Activated CD4-positive, alpha-beta memory T cell treated with anti-CD3 and anti-CD28 coated beads, Interleukin-2, amount 10 ng/mL, durations not matched to agents 7 days and 5 days (primary cell): ENCODE data around the gene ACTR2. TPM values are rescaled to one million over a fixed set of nuclear protein-coding genes. Genes with fewer than 3 reads are reported as not detected.
"Not testable (repeated sequence)": the region's sequence is repeated elsewhere in the genome, so short reads cannot be mapped to it uniquely, and the experiment has no call there.

Experiments
- CTCF ChIA-PET: fragments of 350-600 bp; sonication (Branson Sonifier 250); formaldehyde crosslinking; loops from one replicate; lab custom pipeline; 2021; ENCODE audit warnings: antibody characterized with exemption, inconsistent platforms; lab: Charles Lee
- POLR2A ChIA-PET: fragments of 350-600 bp; sonication (Branson Sonifier 250); formaldehyde crosslinking; loops from one replicate; lab custom pipeline; 2021; ENCODE audit warnings: antibody characterized with exemption; lab: Charles Lee
- DNase-seq: peaks from one replicate; pipeline ENCODE4 v3.0.0-alpha.2; 2020
- H3K27ac Mint-ChIP-seq: one replicate; pipeline ENCODE4 v1.8.0; 2021; ENCODE audit warnings: mild to moderate bottlenecking, mixed read lengths
- H3K27me3 Mint-ChIP-seq: one replicate; pipeline ENCODE4 v1.8.0; 2021; ENCODE audit warnings: mixed read lengths
- H3K36me3 Mint-ChIP-seq: one replicate; pipeline ENCODE4 v1.8.0; 2021; ENCODE audit warnings: low read depth, mixed read lengths
- H3K4me1 Mint-ChIP-seq: one replicate; pipeline ENCODE4 v1.8.0; 2021; ENCODE audit warnings: mixed read lengths
- H3K4me3 Mint-ChIP-seq: one replicate; pipeline ENCODE4 v1.8.0; 2021; ENCODE audit warnings: mild to moderate bottlenecking, mixed read lengths
- H3K9me3 Mint-ChIP-seq: one replicate; pipeline ENCODE4 v1.8.0; 2021; ENCODE audit warnings: mixed read lengths
- total RNA-seq, 2 experiments: library from RNA; stranded (reverse); gene quantifications; one replicate each; pipeline ENCODE4 v1.2.3, GENCODE V29; 2021

Gene ACTR2
- total RNA-seq, result 100 to 1,000 TPM; 514 to 517 TPM

GRCh38 chr2:65227456-65228262 lies at the start of gene ACTR2:
Gene ACTR2 (plus strand): TSS chr2:65227831. CDS start chr2:65227910, 79 bp downstream.
- Mint-ChIP-seq H3K9me3 (no peaks in the 10 kb centered on the region), H3K27ac (peak within 1 kb of the TSS; percentile 99), H3K4me3 (peak within 1 kb of the TSS; percentile 96), H3K36me3 (peaks cover 32% of the 10 kb centered on the region), H3K27me3 (no peaks in the 10 kb centered on the region), H3K4me1 (peaks cover 46% of the 10 kb centered on the region)
- POLR2A ChIA-PET, result interaction anchor here (0.6 to 3.5 kb wide), 54 partner anchors 9 to 1639 kb away, joined by 3 to 73 read pairs (median 5); partner anchors contain the start of genes AFTPH, CEP68, MDH1 and RAB1A
- DNase-seq, result peak; percentile 96
- CTCF ChIA-PET, result interaction anchor here (0.6 to 3.2 kb wide), 11 partner anchors 10 to 291 kb away, joined by 3 to 17 read pairs (median 3); partner anchors contain the start of genes CEP68 and RAB1A

GRCh38 chr2:65182570-65182969 lies 45.1 kb upstream of the ACTR2 start:
- peaks cover 7% of the 10 kb centered on the region for H3K4me1 Mint-ChIP-seq
- ChIA-PET CTCF (no interaction called here), POLR2A (no interaction called here)
- H3K27me3 Mint-ChIP-seq, result peaks cover 19% of the 10 kb centered on the region
- DNase-seq, result no peak
- H3K27ac Mint-ChIP-seq, result no peak overlapping the region
- no peaks in the 10 kb centered on the region for H3K36me3 Mint-ChIP-seq
- no peaks in the 10 kb centered on the region for H3K9me3 Mint-ChIP-seq
- H3K4me3 Mint-ChIP-seq, result no peak overlapping the region

- H3K27ac Mint-ChIP-seq, H3K4me3 Mint-ChIP-seq, POLR2A ChIA-PET, H3K9me3 Mint-ChIP-seq, H3K4me1 Mint-ChIP-seq, H3K36me3 Mint-ChIP-seq, DNase-seq, CTCF ChIA-PET: not testable (repeated sequence)
- peaks cover 19% of the 10 kb centered on the region for H3K27me3 Mint-ChIP-seq
Observed at GRCh38 chr2:65183406-65183805, 44.2 kb upstream of the ACTR2 start.

GRCh38 chr2:65185012-65185411 lies 42.6 kb upstream of the ACTR2 start:
- Mint-ChIP-seq H3K27ac (no peak overlapping the region), H3K9me3 (no peaks in the 10 kb centered on the region), H3K4me3 (no peak overlapping the region), H3K36me3 (no peaks in the 10 kb centered on the region), H3K4me1 (peaks cover 9% of the 10 kb centered on the region), H3K27me3 (peaks cover 25% of the 10 kb centered on the region)
- ChIA-PET POLR2A (no interaction called here), CTCF (interaction anchor here (1.2 to 1.3 kb wide), 2 partner anchors 9 to 15 kb away, joined by 4 to 7 read pairs; no protein-coding TSS in a partner anchor)
- no peak for DNase-seq

GRCh38 chr2:65186093-65186868 lies 41.4 kb upstream of the ACTR2 start:
- Mint-ChIP-seq H3K9me3 (no peaks in the 10 kb centered on the region), H3K4me3 (no peak overlapping the region), H3K27ac (no peak overlapping the region), H3K36me3 (no peaks in the 10 kb centered on the region), H3K27me3 (peaks cover 23% of the 10 kb centered on the region), H3K4me1 (peaks cover 9% of the 10 kb centered on the region)
- no peak for DNase-seq
- POLR2A ChIA-PET, result interaction anchor here (0.9 to 1.8 kb wide), 2 partner anchors 41 to 121 kb away, joined by 4 to 5 read pairs; partner anchors contain the start of gene ACTR2
- CTCF ChIA-PET, result interaction anchor here (0.7 to 2.8 kb wide), 25 partner anchors 8 to 387 kb away, joined by 3 to 40 read pairs (median 4); partner anchors contain the start of genes ACTR2, CEP68 and RAB1A

- H3K9me3 Mint-ChIP-seq, result no peaks in the 10 kb centered on the region
- H3K27me3 Mint-ChIP-seq, result peaks cover 18% of the 10 kb centered on the region
- H3K27ac Mint-ChIP-seq, result no peak overlapping the region
- no peak overlapping the region for H3K4me3 Mint-ChIP-seq
- peaks cover 9% of the 10 kb centered on the region for H3K4me1 Mint-ChIP-seq
- CTCF ChIA-PET, result interaction anchor here (0.7 to 2.8 kb wide), 28 partner anchors 9 to 386 kb away, joined by 3 to 40 read pairs (median 4); partner anchors contain the start of genes ACTR2, CEP68 and RAB1A
- peak; percentile 70 for DNase-seq
- H3K36me3 Mint-ChIP-seq, result no peaks in the 10 kb centered on the region
- POLR2A ChIA-PET, result interaction anchor here (0.5 to 1.8 kb wide), 3 partner anchors 40 to 122 kb away, joined by 3 to 5 read pairs (median 4); partner anchors contain the start of gene ACTR2
Observed at GRCh38 chr2:65186872-65187851, 40.5 kb upstream of the ACTR2 start.

GRCh38 chr2:65193446-65193845 lies 34.2 kb upstream of the ACTR2 start:
- no peaks in the 10 kb centered on the region for H3K36me3 Mint-ChIP-seq
- DNase-seq, result no peak
- H3K27me3 Mint-ChIP-seq, result peaks cover 18% of the 10 kb centered on the region
- H3K4me1 Mint-ChIP-seq, result no peaks in the 10 kb centered on the region
- H3K9me3 Mint-ChIP-seq, result no peaks in the 10 kb centered on the region
- POLR2A ChIA-PET, result interaction anchor here (0.8 kb wide), 1 partner anchor 34 kb away, joined by 5 read pairs; the partner anchor contains the start of gene ACTR2
- no peak overlapping the region for H3K4me3 Mint-ChIP-seq
- H3K27ac Mint-ChIP-seq, result no peak overlapping the region
- CTCF ChIA-PET, result interaction anchor here (2.6 kb wide), 1 partner anchor 129 kb away, joined by 13 read pairs; no protein-coding TSS in a partner anchor

- Mint-ChIP-seq H3K36me3 (no peaks in the 10 kb centered on the region), H3K4me1 (no peaks in the 10 kb centered on the region), H3K4me3 (no peak overlapping the region), H3K27ac (no peak overlapping the region), H3K9me3 (no peaks in the 10 kb centered on the region), H3K27me3 (peaks cover 10% of the 10 kb centered on the region)
- CTCF ChIA-PET, result no interaction called here
- DNase-seq, result no peak
- POLR2A ChIA-PET, result interaction anchor here (1.1 kb wide), 1 partner anchor 29 kb away, joined by 3 read pairs; the partner anchor contains the start of gene ACTR2
Observed at GRCh38 chr2:65198737-65199136, 28.9 kb upstream of the ACTR2 start.

GRCh38 chr2:65199166-65199565 lies 28.5 kb upstream of the ACTR2 start:
- H3K9me3 Mint-ChIP-seq, result no peaks in the 10 kb centered on the region
- no peaks in the 10 kb centered on the region for H3K4me1 Mint-ChIP-seq
- ChIA-PET CTCF (no interaction called here), POLR2A (interaction anchor here (1.1 kb wide), 1 partner anchor 28 kb away, joined by 3 read pairs; the partner anchor contains the start of gene ACTR2)
- H3K36me3 Mint-ChIP-seq, result no peaks in the 10 kb centered on the region
- H3K27ac Mint-ChIP-seq, result no peak overlapping the region
- no peak for DNase-seq
- H3K27me3 Mint-ChIP-seq, result peaks cover 10% of the 10 kb centered on the region
- no peak overlapping the region for H3K4me3 Mint-ChIP-seq

- no peak for DNase-seq
- Mint-ChIP-seq H3K27ac (no peak overlapping the region), H3K27me3 (peaks cover 9% of the 10 kb centered on the region), H3K36me3 (no peaks in the 10 kb centered on the region), H3K9me3 (no peaks in the 10 kb centered on the region), H3K4me1 (no peaks in the 10 kb centered on the region), H3K4me3 (no peak overlapping the region)
- ChIA-PET POLR2A (interaction anchor here (1.4 kb wide), 1 partner anchor 28 kb away, joined by 7 read pairs; the partner anchor contains the start of gene ACTR2), CTCF (no interaction called here)
Observed at GRCh38 chr2:65199891-65200290, 27.7 kb upstream of the ACTR2 start.

- Mint-ChIP-seq H3K36me3 (no peaks in the 10 kb centered on the region), H3K4me1 (no peaks in the 10 kb centered on the region), H3K27me3 (peaks cover 3% of the 10 kb centered on the region), H3K9me3 (no peaks in the 10 kb centered on the region), H3K27ac (no peak overlapping the region), H3K4me3 (no peak overlapping the region)
- POLR2A ChIA-PET, result interaction anchor here (1.2 kb wide), 1 partner anchor 22 kb away, joined by 3 read pairs; no protein-coding TSS in a partner anchor
- DNase-seq, result no peak
- CTCF ChIA-PET, result no interaction called here
Observed at GRCh38 chr2:65204461-65205210, 23.0 kb upstream of the ACTR2 start.
